Measurements from ENCODE around the gene HOXC9.

- TF ChIP-seq, protein P1, sequence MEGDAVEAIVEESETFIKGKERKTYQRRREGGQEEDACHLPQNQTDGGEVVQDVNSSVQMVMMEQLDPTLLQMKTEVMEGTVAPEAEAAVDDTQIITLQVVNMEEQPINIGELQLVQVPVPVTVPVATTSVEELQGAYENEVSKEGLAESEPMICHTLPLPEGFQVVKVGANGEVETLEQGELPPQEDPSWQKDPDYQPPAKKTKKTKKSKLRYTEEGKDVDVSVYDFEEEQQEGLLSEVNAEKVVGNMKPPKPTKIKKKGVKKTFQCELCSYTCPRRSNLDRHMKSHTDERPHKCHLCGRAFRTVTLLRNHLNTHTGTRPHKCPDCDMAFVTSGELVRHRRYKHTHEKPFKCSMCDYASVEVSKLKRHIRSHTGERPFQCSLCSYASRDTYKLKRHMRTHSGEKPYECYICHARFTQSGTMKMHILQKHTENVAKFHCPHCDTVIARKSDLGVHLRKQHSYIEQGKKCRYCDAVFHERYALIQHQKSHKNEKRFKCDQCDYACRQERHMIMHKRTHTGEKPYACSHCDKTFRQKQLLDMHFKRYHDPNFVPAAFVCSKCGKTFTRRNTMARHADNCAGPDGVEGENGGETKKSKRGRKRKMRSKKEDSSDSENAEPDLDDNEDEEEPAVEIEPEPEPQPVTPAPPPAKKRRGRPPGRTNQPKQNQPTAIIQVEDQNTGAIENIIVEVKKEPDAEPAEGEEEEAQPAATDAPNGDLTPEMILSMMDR (IDR thresholded peaks at IDR 0.05) = no peak
- no peak for TF ChIP-seq POLR2AphosphoS5 (IDR thresholded peaks at IDR 0.05)
Measured at GRCh38 chr12:53983568-53983949, 16.4 kb upstream of the HOXC9 start.

Measured in breast epithelium (tissue), 3 donors.